Osteocyte (in vitro differentiated cells): ENCODE measurements around the gene BANF2. TPM values are rescaled to one million over a fixed set of nuclear protein-coding genes. Genes with fewer than 3 reads are reported as not detected.

Source experiments
- DNase-seq: peaks from one replicate; pipeline ENCODE4 v3.0.0; 2021; ENCODE audit warnings: mixed read lengths; ENCODE audit not compliant: unreplicated experiment; ENCODE audit errors: extremely low spot score
- H3K27ac Mint-ChIP-seq: one replicate; pipeline ENCODE4 v1.8.0; 2021; ENCODE audit warnings: mild to moderate bottlenecking, mixed read lengths; ENCODE audit not compliant: unreplicated experiment
- H3K27me3 Mint-ChIP-seq: one replicate; pipeline ENCODE4 v1.8.0; 2021; ENCODE audit warnings: mixed read lengths; ENCODE audit not compliant: unreplicated experiment
- H3K36me3 Mint-ChIP-seq: one replicate; pipeline ENCODE4 v1.8.0; 2021; ENCODE audit warnings: mixed read lengths; ENCODE audit not compliant: unreplicated experiment
- H3K4me1 Mint-ChIP-seq: one replicate; pipeline ENCODE4 v1.8.0; 2021; ENCODE audit warnings: mixed read lengths; ENCODE audit not compliant: unreplicated experiment
- H3K4me3 Mint-ChIP-seq: one replicate; pipeline ENCODE4 v1.8.0; 2021; ENCODE audit warnings: mild to moderate bottlenecking, moderate library complexity, mixed read lengths; ENCODE audit not compliant: unreplicated experiment
- H3K9me3 Mint-ChIP-seq: one replicate; pipeline ENCODE4 v1.8.0; 2021; ENCODE audit warnings: mixed read lengths; ENCODE audit not compliant: unreplicated experiment
- CTCF ChIP-seq: fragments of 200-600 bp; sonication (generic); IDR thresholded peaks from 2 replicates; pipeline ENCODE4 v1.5.0; 2021; ENCODE audit warnings: antibody characterized with exemption, mild to moderate bottlenecking, moderate library complexity
- total RNA-seq: library from RNA; stranded (reverse); gene quantifications from 2 replicates; pipeline ENCODE4 v1.2.1, GENCODE V29; 2021

BANF2 gene
- total RNA-seq, 1 donor from 2014 or later, result not detected

DNA sequence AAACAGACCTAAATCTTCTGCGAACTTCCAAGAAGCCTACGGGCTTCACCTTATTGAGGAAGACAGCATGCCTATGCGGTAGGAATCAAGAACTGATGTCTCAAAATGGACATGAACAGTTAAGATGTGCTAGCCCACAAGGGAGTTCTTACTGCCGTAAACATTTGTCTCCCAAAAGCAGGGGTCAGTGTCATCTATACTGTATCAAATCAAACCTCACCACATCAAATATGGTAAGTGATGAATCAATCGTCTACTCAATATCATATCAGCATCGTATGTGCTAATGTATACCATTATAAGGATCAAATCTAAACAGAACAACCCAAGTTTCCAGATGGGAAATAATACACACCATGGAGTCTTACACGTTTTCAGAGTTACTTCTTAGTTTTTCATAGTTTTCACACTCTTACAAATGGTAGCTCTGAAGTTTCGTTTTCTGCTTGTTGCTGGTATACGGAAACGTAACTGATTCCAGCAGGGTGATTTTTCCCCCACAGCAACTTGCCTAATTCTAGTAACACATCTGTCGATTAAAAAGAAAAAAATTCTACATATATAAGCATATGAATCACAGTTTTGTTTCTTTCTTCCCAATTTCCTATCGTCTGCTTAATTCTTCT lies 30.3 kb upstream of the BANF2 start:
- Mint-ChIP-seq H3K27ac (no peak overlapping the region), H3K4me3 (no peak overlapping the region), H3K36me3 (peaks cover 26% of the 10 kb centered on the region), H3K9me3 (no peaks in the 10 kb centered on the region), H3K27me3 (no peaks in the 10 kb centered on the region), H3K4me1 (peaks cover 68% of the 10 kb centered on the region)
- no peak for DNase-seq
- no peak for TF ChIP-seq CTCF

- H3K27ac Mint-ChIP-seq, result no peak overlapping the region
- no peak for TF ChIP-seq CTCF
- H3K9me3 Mint-ChIP-seq, result no peaks in the 10 kb centered on the region
- DNase-seq, result no peak
- no peak overlapping the region for H3K4me3 Mint-ChIP-seq
- peaks cover 33% of the 10 kb centered on the region for H3K36me3 Mint-ChIP-seq
- H3K27me3 Mint-ChIP-seq, result no peaks in the 10 kb centered on the region
- H3K4me1 Mint-ChIP-seq, result peaks cover 69% of the 10 kb centered on the region
Observed at GRCh38 chr20:17671011-17671410, 28.8 kb upstream of the BANF2 start.

DNA sequence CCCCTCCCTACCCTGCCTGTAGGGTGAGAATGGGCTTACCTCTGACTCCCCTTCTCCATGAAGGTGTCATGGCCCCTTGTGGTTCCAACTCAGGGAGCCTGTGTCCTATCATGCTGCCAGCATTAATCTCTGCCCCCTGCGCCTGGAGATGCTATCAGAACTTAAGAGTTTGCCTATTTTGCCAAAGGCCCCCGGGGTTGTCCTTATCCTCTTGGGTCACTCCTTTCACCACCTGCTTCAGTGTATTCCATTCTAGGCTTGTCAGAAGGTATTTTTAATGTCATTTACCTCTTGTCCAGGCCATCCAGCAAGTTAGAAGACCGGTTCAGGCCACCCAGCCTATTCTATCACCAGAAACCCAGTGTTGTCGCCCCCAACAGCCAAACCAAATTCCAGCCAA lies 28.2 kb upstream of the BANF2 start:
- no peaks in the 10 kb centered on the region for H3K27me3 Mint-ChIP-seq
- no peak overlapping the region for H3K4me3 Mint-ChIP-seq
- H3K4me1 Mint-ChIP-seq, result peaks cover 69% of the 10 kb centered on the region
- peaks cover 36% of the 10 kb centered on the region for H3K36me3 Mint-ChIP-seq
- no peak overlapping the region for H3K27ac Mint-ChIP-seq
- TF ChIP-seq CTCF, result no peak
- no peaks in the 10 kb centered on the region for H3K9me3 Mint-ChIP-seq
- DNase-seq, result no peak

DNA sequence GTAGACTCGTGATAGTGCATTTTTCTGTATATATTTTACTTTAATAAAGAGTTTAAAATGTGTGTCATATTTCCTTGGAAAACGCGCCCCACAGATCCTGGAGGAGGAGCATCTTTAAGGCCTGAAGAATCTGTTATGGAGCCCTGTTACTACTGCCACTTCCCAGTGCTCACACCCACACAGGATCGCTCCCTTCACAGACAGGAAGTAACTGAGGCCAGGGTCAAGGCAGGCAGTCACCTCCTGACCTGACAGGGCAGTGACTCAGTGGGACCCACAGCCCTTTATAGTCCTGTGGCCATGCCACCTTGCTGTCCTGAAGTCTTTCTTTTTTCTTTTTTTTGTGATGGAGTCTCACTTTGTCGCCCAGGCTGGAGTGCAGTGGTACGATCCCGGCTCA lies 26.7 kb upstream of the BANF2 start:
- TF ChIP-seq CTCF, result no peak
- H3K27me3 Mint-ChIP-seq, result no peaks in the 10 kb centered on the region
- no peak overlapping the region for H3K27ac Mint-ChIP-seq
- DNase-seq, result no peak
- H3K9me3 Mint-ChIP-seq, result no peaks in the 10 kb centered on the region
- peaks cover 36% of the 10 kb centered on the region for H3K36me3 Mint-ChIP-seq
- H3K4me1 Mint-ChIP-seq, result peaks cover 65% of the 10 kb centered on the region
- no peak overlapping the region for H3K4me3 Mint-ChIP-seq

- H3K4me3 Mint-ChIP-seq, result no peak overlapping the region
- TF ChIP-seq CTCF, result no peak
- no peaks in the 10 kb centered on the region for H3K27me3 Mint-ChIP-seq
- H3K4me1 Mint-ChIP-seq, result peaks cover 69% of the 10 kb centered on the region
- peaks cover 41% of the 10 kb centered on the region for H3K36me3 Mint-ChIP-seq
- peak overlapping the region; percentile 59 for H3K27ac Mint-ChIP-seq
- DNase-seq, result no peak
- no peaks in the 10 kb centered on the region for H3K9me3 Mint-ChIP-seq
Observed at GRCh38 chr20:17674722-17675518, 24.8 kb upstream of the BANF2 start.
